K562 (cell line): ENCODE results near the gene RNF138. TPM values are rescaled to one million over a fixed set of nuclear protein-coding genes. Genes with fewer than 3 reads are reported as not detected.

Experiments
- ATAC-seq: fragments of 200-7000 bp; cut with Tn5 transposase; 3 replicates; pipeline ENCODE4 v1.9.1; 2020; ENCODE audit warnings: moderate library complexity
- BruUV-seq: library from RNA; stranded (reverse); fragments of 400-500 nt; replicated peaks from 2 replicates; lab custom pipeline; 2021; lab: Mats Ljungman, UMichigan
- CTCF ChIA-PET: fragments of 300-600 bp; formaldehyde crosslinking; extraction: SDS; loops from one replicate; lab custom pipeline; 2021; ENCODE audit warnings: low intra/inter-chr PET ratio; lab: Yijun Ruan, JAX
- POLR2A ChIA-PET: fragments of 300-600, 350-650 bp; sonication (Branson Sonifier 250); formaldehyde crosslinking; extraction: SDS; loops from one replicate; lab custom pipeline; 2021; ENCODE audit warnings: antibody characterized with exemption, inconsistent platforms; lab: Yijun Ruan, JAX
- DNase-seq, 4 experiments: peaks; one replicate each; pipeline versions ENCODE4 v3.0.0 to v3.0.0-alpha.2; 2011 to 2018; ENCODE audit warnings: low spot score in 3 of 4, mixed read lengths in 3 of 4; ENCODE audit errors: extremely low read depth in 1 of 4
- FAIRE-seq: peaks from 2 replicates; lab custom pipeline; 2011; peaks lifted over from hg19 to GRCh38; lab: Jason Lieb, UNC
- H2AFZ ChIP-seq: 2 replicates; pipeline ENCODE4 v1.6.0; 2011; ENCODE audit warnings: low read depth, low read length, control low read depth, inconsistent platforms
- H3K27ac ChIP-seq: fragments of 200-600 bp; 3 replicates; pipeline ENCODE4 v1.8.0; 2011; ENCODE audit warnings: low read depth, mild to moderate bottlenecking, control low read depth, inconsistent platforms, low read length, moderate library complexity, mixed read lengths; ENCODE audit errors: extremely low read depth
- H3K27me3 ChIP-seq, 2 experiments: fragments of 300-600 bp in 1 of 2; 2 replicates in 1 of 2; 3 replicates in 1 of 2; pipeline versions ENCODE4 v1.6.0 to v1.8.0; 2011; ENCODE audit warnings: inconsistent platforms in 2 of 2, low read length in 2 of 2, mild to moderate bottlenecking in 1 of 2, mixed read lengths in 1 of 2, moderate library complexity in 1 of 2; ENCODE audit not compliant: control insufficient read depth in 2 of 2, insufficient read depth in 2 of 2
- H3K36me3 ChIP-seq: fragments of 300-600 bp; 3 replicates; pipeline ENCODE4 v1.8.0; 2011; ENCODE audit warnings: mild to moderate bottlenecking, low read length, inconsistent platforms; ENCODE audit not compliant: control insufficient read depth, insufficient read depth
- H3K4me1 ChIP-seq, 2 experiments: fragments of 200-600 bp in 1 of 2; replicated peaks in 1 of 2; 2 replicates in 1 of 2; 3 replicates in 1 of 2; pipeline versions ENCODE4 v1.5.1 to v1.8.0; 2011; ENCODE audit warnings: inconsistent platforms in 2 of 2, low read length in 2 of 2, mild to moderate bottlenecking in 1 of 2, mixed read lengths in 1 of 2, moderate library complexity in 1 of 2; ENCODE audit not compliant: control insufficient read depth in 2 of 2, insufficient read depth in 2 of 2
- H3K4me2 ChIP-seq: 2 replicates; pipeline ENCODE4 v1.6.1; 2011; ENCODE audit warnings: low read length, control low read depth, inconsistent platforms, mixed read lengths; ENCODE audit not compliant: insufficient read depth
- H3K4me3 ChIP-seq: fragments of 200-600 bp; sonication (generic), shearing (Covaris generic); 2 replicates; pipeline ENCODE4 v1.5.1; 2016; ENCODE audit warnings: control low read depth, inconsistent platforms
- H3K79me2 ChIP-seq: fragments of 200-600 bp; 3 replicates; pipeline ENCODE4 v1.8.0; 2011; ENCODE audit warnings: low read length, inconsistent platforms; ENCODE audit not compliant: control insufficient read depth, insufficient read depth
- H3K9ac ChIP-seq, 2 experiments: 2 replicates each; pipeline versions ENCODE4 v1.6.0 to v1.6.1; 2011; ENCODE audit warnings: low read depth in 2 of 2, low read length in 2 of 2, control low read depth in 1 of 2, inconsistent platforms in 1 of 2, mild to moderate bottlenecking in 1 of 2, mixed read lengths in 1 of 2; ENCODE audit not compliant: insufficient read depth in 1 of 2
- H3K9me1 ChIP-seq: one replicate; pipeline ENCODE4 v1.6.0; 2011; ENCODE audit warnings: inconsistent platforms, mild to moderate bottlenecking, low read length, moderate library complexity; ENCODE audit not compliant: control insufficient read depth, insufficient read depth
- H3K9me3 ChIP-seq: replicated peaks from 2 replicates; pipeline ENCODE4 v1.5.1; 2011; ENCODE audit warnings: low read depth, low read length, inconsistent platforms; ENCODE audit not compliant: control insufficient read depth, insufficient read depth
- H4K20me1 ChIP-seq: replicated peaks from 2 replicates; pipeline ENCODE4 v1.6.1; 2011; ENCODE audit warnings: low read length, inconsistent platforms, mixed read lengths; ENCODE audit not compliant: control insufficient read depth, insufficient read depth
- ADNP ChIP-seq: fragments of 200-800 bp; sonication (Bioruptor generic); IDR thresholded peaks from 2 replicates; pipeline ENCODE4 v1.6.1; 2016; ENCODE audit warnings: missing genetic modification characterization, missing compliant biosample characterization
- BCOR ChIP-seq: fragments of 450-650 bp; IDR thresholded peaks from 2 replicates; pipeline ENCODE4 v1.6.1; 2016
- TAF7 ChIP-seq: fragments of 450-650 bp; IDR thresholded peaks from 2 replicates; pipeline ENCODE4 v1.6.1; 2016; ENCODE audit warnings: missing genetic modification characterization, missing compliant biosample characterization
- ZNF217 ChIP-seq: sonication (generic); formaldehyde crosslinking; IDR thresholded peaks from 2 replicates; pipeline ENCODE4 v1.8.0; 2022; ENCODE audit warnings: mild to moderate bottlenecking, missing genetic modification reagents
- WGBS: fragments of 100-300 bp; shearing (Covaris generic); methylation state at CpG from one replicate; pipeline ENCODE4 v1.1.6; 2016; ENCODE audit warnings: low coverage, mixed read lengths; ENCODE audit not compliant: insufficient coverage; ENCODE audit errors: missing lambda C conversion rate; 5-methylcytosine and 5-hydroxymethylcytosine counted together
- in situ Hi-C: fragments of 300-500 bp; cut with MboI; formaldehyde crosslinking; loops from 4 replicates; pipeline ENCODE4 v1.15.0; 2018; ENCODE audit warnings: inconsistent platforms, mixed read lengths
- intact Hi-C: fragments of 100-400 bp; cut with micrococcal nuclease; formaldehyde crosslinking; loops from 2 replicates; pipeline ENCODE4 v1.14.2; 2022
- polyA plus RNA-seq, 8 experiments: library from polyadenylated mRNA; depleted of rRNA in 4 of 8; stranded (reverse) in 5 of 8; unstranded in 3 of 8; fragments of >200 nt; fragmentation: Nextera tagmentation in 2 of 8; fragmentation: Illumina TruSeq in 1 of 8; extraction: Ambion mirVana in 2 of 8; extraction: Trizol in 1 of 8; gene quantifications; 2 replicates each; pipeline versions ENCODE4 v1.2.1 to v1.2.3, GENCODE V29; 2011 to 2014; ENCODE audit warnings: inconsistent platforms in 1 of 8, missing spikeins in 1 of 8
- total RNA-seq, 7 experiments: library from RNA; depleted of rRNA in 6 of 7; stranded (reverse); fragments of >200 nt in 6 of 7; fragmentation: Illumina TruSeq in 2 of 7; extraction: Trizol in 2 of 7; gene quantifications; 2 replicates each; pipeline versions ENCODE4 v1.2.1 to v1.2.3, GENCODE V29; 2011 to 2021; ENCODE audit warnings: low replicate concordance in 1 of 7
- TF ChIP-seq, protein P1 (sequence below): fragments of 200-800 bp; sonication (Bioruptor generic); IDR thresholded peaks from 2 replicates; pipeline ENCODE4 v1.6.1; 2017; ENCODE audit warnings: missing genetic modification characterization, missing compliant biosample characterization
- TF ChIP-seq, protein P2 (sequence below): IDR thresholded peaks from 2 replicates; pipeline ENCODE4 v1.6.1; 2011; ENCODE audit not compliant: insufficient read length; ENCODE audit errors: extremely low read depth
- TF ChIP-seq, protein P3 (sequence below): fragments of 250-450 bp; sonication (Bioruptor Pico); IDR thresholded peaks from 2 replicates; pipeline ENCODE4 v1.8.0; 2021; ENCODE audit warnings: borderline replicate concordance, mild to moderate bottlenecking, moderate library complexity; ENCODE audit not compliant: poor library complexity, severe bottlenecking

RNF138 gene
- total and polyA plus RNA-seq, 9 of the 15 experiments (the other 6 are each of a cell fraction or from before 2014, with no cell fraction given): 47.6 to 100 (median 62.5) TPM

DNA sequence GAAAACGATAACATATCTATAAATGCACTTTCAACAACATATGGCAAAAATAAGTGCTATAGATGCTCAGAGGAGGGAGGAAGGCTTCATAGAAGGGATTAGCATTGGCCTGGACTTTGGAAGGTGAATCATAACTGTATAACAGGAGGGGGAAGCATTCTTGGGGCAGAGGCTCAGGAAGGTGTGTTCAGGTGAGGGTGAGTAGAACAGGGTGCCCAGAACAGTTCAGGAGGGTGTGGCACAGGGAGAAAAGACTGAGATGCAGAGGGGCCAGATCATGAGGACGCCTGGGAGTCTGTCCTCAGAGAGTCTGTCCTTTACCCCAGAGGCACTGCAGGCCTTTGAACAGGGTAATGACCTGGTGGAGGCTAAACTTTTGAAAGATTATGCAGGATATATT, 68.9 kb downstream of the RNF138 start (continued):
- TF ChIP-seq TAF7 (tag) (no peak), ZNF217 (no peak)
- TF ChIP-seq, all 486 proteins: peak for 0

DNA sequence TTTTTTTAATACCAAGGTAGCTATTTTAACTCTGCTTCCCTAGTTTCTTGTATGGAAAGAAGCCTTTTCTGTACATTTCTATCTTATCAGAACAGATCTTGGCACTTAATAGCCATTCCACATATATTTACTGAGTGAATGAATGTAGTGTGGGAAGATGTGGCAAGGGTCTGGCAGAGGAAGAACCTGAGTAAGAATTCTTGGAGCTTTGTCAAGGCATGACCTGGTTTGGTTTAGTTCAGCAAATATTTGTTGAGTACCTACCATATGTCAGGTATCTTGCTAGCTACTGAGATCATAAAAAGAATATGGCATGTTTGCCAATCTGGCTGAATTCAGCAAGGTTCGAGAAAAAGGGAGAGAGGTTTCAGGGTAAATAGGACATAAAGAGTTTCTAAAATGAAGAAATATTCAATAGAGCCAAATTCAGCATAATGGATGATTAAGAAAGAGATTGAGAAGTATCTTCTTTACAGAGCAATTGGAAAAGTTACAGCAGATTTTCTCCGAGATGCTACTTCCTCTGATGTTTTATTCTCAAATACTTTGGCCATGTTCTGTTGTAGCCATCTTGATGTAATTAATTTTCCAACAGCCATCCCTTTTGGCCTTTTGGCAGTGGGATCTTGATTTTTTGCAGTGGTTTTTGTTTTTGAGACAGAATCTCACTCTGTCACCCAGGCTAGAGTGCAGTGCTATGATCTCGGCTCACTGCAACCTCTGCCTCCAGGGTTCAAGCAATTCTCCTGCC, 76.5 kb downstream of the RNF138 start:
- no peaks in the 10 kb centered on the region for H3K36me3 ChIP-seq
- no peak overlapping the region for H3K4me3 ChIP-seq
- H3K9ac ChIP-seq: no peak overlapping the region
- intact Hi-C loops (no loop called here), in situ Hi-C loops (no loop called here)
- no peaks in the 10 kb centered on the region for H3K79me2 ChIP-seq
- ChIA-PET CTCF (no interaction called here), POLR2A (no interaction called here)
- no peaks in the 10 kb centered on the region for H3K9me1 ChIP-seq
- FAIRE-seq (no peak), DNase-seq (no peak), ATAC-seq (no peak)
- no peaks in the 10 kb centered on the region for H4K20me1 ChIP-seq
- no TSS peak for BruUV-seq
- H3K4me1 ChIP-seq: no peaks in the 10 kb centered on the region
- 0% methylated on average over 3 of the region's 3 CpGs for WGBS
- H3K27ac ChIP-seq: no peak overlapping the region
- no peak overlapping the region for H2AFZ ChIP-seq
- no peaks in the 10 kb centered on the region for H3K9me3 ChIP-seq
- H3K4me2 ChIP-seq: no peak overlapping the region
- TF ChIP-seq, protein P1, sequence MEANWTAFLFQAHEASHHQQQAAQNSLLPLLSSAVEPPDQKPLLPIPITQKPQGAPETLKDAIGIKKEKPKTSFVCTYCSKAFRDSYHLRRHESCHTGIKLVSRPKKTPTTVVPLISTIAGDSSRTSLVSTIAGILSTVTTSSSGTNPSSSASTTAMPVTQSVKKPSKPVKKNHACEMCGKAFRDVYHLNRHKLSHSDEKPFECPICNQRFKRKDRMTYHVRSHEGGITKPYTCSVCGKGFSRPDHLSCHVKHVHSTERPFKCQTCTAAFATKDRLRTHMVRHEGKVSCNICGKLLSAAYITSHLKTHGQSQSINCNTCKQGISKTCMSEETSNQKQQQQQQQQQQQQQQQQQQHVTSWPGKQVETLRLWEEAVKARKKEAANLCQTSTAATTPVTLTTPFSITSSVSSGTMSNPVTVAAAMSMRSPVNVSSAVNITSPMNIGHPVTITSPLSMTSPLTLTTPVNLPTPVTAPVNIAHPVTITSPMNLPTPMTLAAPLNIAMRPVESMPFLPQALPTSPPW (CRISPR knock-in tag): no peak
- TF ChIP-seq ADNP (tag): no peak
- no peak for TF ChIP-seq BCOR
- TF ChIP-seq, protein P2, sequence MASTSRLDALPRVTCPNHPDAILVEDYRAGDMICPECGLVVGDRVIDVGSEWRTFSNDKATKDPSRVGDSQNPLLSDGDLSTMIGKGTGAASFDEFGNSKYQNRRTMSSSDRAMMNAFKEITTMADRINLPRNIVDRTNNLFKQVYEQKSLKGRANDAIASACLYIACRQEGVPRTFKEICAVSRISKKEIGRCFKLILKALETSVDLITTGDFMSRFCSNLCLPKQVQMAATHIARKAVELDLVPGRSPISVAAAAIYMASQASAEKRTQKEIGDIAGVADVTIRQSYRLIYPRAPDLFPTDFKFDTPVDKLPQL: no peak
- TF ChIP-seq, protein P3, sequence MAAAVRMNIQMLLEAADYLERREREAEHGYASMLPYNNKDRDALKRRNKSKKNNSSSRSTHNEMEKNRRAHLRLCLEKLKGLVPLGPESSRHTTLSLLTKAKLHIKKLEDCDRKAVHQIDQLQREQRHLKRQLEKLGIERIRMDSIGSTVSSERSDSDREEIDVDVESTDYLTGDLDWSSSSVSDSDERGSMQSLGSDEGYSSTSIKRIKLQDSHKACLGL (CRISPR knock-in tag): no peak
- TF ChIP-seq, all 486 proteins: peak for 0
- no peaks in the 10 kb centered on the region for H3K27me3 ChIP-seq
